IMR-90 (cell line): ENCODE results near the gene BTBD1.

Experiments used
- FOS ChIP-seq: fragments of 150-350 bp; IDR thresholded peaks from 2 replicates; pipeline ENCODE4 v1.6.1; 2016; ENCODE audit warnings: low read depth, low read length
- MAZ ChIP-seq: IDR thresholded peaks from 2 replicates; pipeline ENCODE4 v1.6.1; 2012; ENCODE audit warnings: low read depth, mild to moderate bottlenecking, low read length, improper control_type of control experiment, moderate library complexity, borderline replicate concordance
- NFE2L2 ChIP-seq: fragments of 150-350 bp; IDR thresholded peaks from 2 replicates; pipeline ENCODE4 v1.6.1; 2016; ENCODE audit warnings: low read depth, mild to moderate bottlenecking, low read length
- POLR2A ChIP-seq: IDR thresholded peaks from 2 replicates; pipeline ENCODE4 v1.6.1; 2012; ENCODE audit warnings: mild to moderate bottlenecking, low read depth, low read length
- RFX5 ChIP-seq: IDR thresholded peaks from 2 replicates; pipeline ENCODE4 v1.8.0; 2012; ENCODE audit warnings: low read depth, mild to moderate bottlenecking, low read length, moderate library complexity
- TF ChIP-seq, protein P1 (sequence below): conservative IDR thresholded peaks from 2 replicates; pipeline ENCODE4 v1.5.1; 2012; ENCODE audit warnings: mild to moderate bottlenecking, low read depth, low read length, improper control_type of control experiment

DNA sequence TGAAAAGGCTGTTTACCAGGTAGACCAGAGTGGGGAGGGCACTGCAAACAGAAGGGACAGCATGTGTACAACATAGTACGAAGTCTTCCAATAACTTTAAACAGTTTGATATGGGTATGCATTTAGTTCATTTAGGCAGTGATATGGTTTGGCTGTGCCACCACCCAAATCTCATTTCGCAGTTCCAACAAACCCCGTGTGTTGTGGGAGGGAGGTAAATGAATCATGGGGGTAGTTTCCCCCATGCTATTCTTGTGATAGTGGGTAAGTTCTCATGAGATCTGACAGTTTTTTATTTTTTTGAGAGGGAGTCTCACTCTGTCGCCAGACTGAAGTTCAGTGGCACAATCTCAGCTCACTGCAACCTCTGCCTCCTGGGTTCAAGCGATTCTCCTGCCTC, 88.6 kb downstream of the BTBD1 start:
- TF ChIP-seq NFE2L2: no peak
- TF ChIP-seq, protein P1, sequence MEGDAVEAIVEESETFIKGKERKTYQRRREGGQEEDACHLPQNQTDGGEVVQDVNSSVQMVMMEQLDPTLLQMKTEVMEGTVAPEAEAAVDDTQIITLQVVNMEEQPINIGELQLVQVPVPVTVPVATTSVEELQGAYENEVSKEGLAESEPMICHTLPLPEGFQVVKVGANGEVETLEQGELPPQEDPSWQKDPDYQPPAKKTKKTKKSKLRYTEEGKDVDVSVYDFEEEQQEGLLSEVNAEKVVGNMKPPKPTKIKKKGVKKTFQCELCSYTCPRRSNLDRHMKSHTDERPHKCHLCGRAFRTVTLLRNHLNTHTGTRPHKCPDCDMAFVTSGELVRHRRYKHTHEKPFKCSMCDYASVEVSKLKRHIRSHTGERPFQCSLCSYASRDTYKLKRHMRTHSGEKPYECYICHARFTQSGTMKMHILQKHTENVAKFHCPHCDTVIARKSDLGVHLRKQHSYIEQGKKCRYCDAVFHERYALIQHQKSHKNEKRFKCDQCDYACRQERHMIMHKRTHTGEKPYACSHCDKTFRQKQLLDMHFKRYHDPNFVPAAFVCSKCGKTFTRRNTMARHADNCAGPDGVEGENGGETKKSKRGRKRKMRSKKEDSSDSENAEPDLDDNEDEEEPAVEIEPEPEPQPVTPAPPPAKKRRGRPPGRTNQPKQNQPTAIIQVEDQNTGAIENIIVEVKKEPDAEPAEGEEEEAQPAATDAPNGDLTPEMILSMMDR: no peak
- TF ChIP-seq POLR2A: no peak
- no peak for TF ChIP-seq FOS
- TF ChIP-seq MAZ: no peak
- no peak for TF ChIP-seq RFX5
